GM12878 (cell line): ENCODE data around the gene LDB2. TPM values are rescaled to one million over a fixed set of nuclear protein-coding genes. Genes with fewer than 3 reads are reported as not detected.

Experiments
- ATAC-seq: fragments of 200-7000 bp; cut with Tn5 transposase; 3 replicates; pipeline ENCODE4 v1.9.1; 2020; ENCODE audit warnings: mild to moderate bottlenecking, moderate library complexity
- BruUV-seq: library from RNA; stranded (reverse); fragments of 400-500 nt; replicated peaks from 2 replicates; lab custom pipeline; 2021; lab: Mats Ljungman, UMichigan
- CTCF ChIA-PET: fragments of 300-600 bp; sonication (Branson Sonifier 250); formaldehyde crosslinking; extraction: SDS; loops from one replicate; lab custom pipeline; 2021; ENCODE audit warnings: inconsistent platforms; lab: Yijun Ruan, JAX
- POLR2A ChIA-PET: fragments of 350-600 bp; formaldehyde crosslinking; extraction: SDS; loops from one replicate; lab custom pipeline; 2021; ENCODE audit warnings: inconsistent platforms; lab: Charles Lee
- RAD21 ChIA-PET: fragments of 300-600 bp; sonication (Branson Sonifier 250); formaldehyde crosslinking; loops from one replicate; lab custom pipeline; 2023; ENCODE audit warnings: antibody characterized with exemption; ENCODE audit not compliant: unreplicated experiment; lab: Charles Lee
- SMC1A ChIA-PET: fragments of 300-600 bp; sonication (Branson Sonifier 250); formaldehyde crosslinking; loops from one replicate; lab custom pipeline; 2023; ENCODE audit not compliant: unreplicated experiment, uncharacterized antibody; lab: Charles Lee
- DNase-seq: peaks from one replicate; pipeline ENCODE4 v3.0.0-alpha.2; 2011; ENCODE audit warnings: low read depth, low spot score
- FAIRE-seq: peaks from 3 replicates; lab custom pipeline; 2011; peaks lifted over from hg19 to GRCh38; lab: Jason Lieb, UNC
- H2AFZ ChIP-seq: 2 replicates; pipeline ENCODE4 v1.6.0; 2011; ENCODE audit warnings: low read depth, low read length, control low read depth; ENCODE audit not compliant: control insufficient read depth
- H3K27ac ChIP-seq: 2 replicates; pipeline ENCODE4 v1.5.1; 2011; ENCODE audit warnings: control low read depth; ENCODE audit not compliant: control insufficient read depth, insufficient read depth
- H3K27me3 ChIP-seq, 2 experiments: replicated peaks in 1 of 2; 2 replicates each; pipeline versions ENCODE4 v1.6.0 to v1.6.1; 2011; ENCODE audit warnings: low read length in 1 of 2; ENCODE audit not compliant: control insufficient read depth in 2 of 2, insufficient read depth in 2 of 2
- H3K36me3 ChIP-seq, 2 experiments: 2 replicates each; pipeline ENCODE4 v1.5.1; 2011; ENCODE audit warnings: low read length in 1 of 2; ENCODE audit not compliant: control insufficient read depth in 2 of 2, insufficient read depth in 2 of 2
- H3K4me1 ChIP-seq: 2 replicates; pipeline ENCODE4 v1.6.1; 2011; ENCODE audit warnings: mild to moderate bottlenecking, low read length, moderate library complexity, mixed read lengths; ENCODE audit not compliant: control insufficient read depth, insufficient read depth
- H3K4me2 ChIP-seq: 2 replicates; pipeline ENCODE4 v1.6.0; 2011; ENCODE audit warnings: control low read depth; ENCODE audit not compliant: control insufficient read depth, insufficient read depth
- H3K4me3 ChIP-seq: fragments of 200-600 bp; sonication (generic); 2 replicates; pipeline ENCODE4 v1.5.1; 2016
- H3K79me2 ChIP-seq: 2 replicates; pipeline ENCODE4 v1.6.0; 2011; ENCODE audit warnings: low read length; ENCODE audit not compliant: control insufficient read depth, insufficient read depth
- H3K9ac ChIP-seq: 2 replicates; pipeline ENCODE4 v1.8.0; 2011; ENCODE audit warnings: low read length, control low read depth, mixed read lengths; ENCODE audit not compliant: control insufficient read depth, insufficient read depth
- H3K9me3 ChIP-seq: replicated peaks from 3 replicates; pipeline ENCODE4 v1.5.1; 2011; ENCODE audit warnings: mild to moderate bottlenecking, low read length; ENCODE audit not compliant: control insufficient read depth, insufficient read depth
- H4K20me1 ChIP-seq: 2 replicates; pipeline ENCODE4 v1.6.0; 2011; ENCODE audit not compliant: control insufficient read depth, insufficient read depth
- ATF3 ChIP-seq: IDR thresholded peaks from 2 replicates; pipeline ENCODE4 v1.6.1; 2011; ENCODE audit warnings: low read depth, mild to moderate bottlenecking, low read length, moderate library complexity, borderline replicate concordance; ENCODE audit errors: extremely low read depth
- BRCA1 ChIP-seq: IDR thresholded peaks from 2 replicates; pipeline ENCODE4 v1.6.1; 2011; ENCODE audit warnings: low read depth, low read length, improper control_type of control experiment
- CREB1 ChIP-seq: IDR thresholded peaks from 2 replicates; pipeline ENCODE4 v1.6.1; 2012; ENCODE audit warnings: low read depth, mild to moderate bottlenecking, inconsistent platforms
- HCFC1 ChIP-seq: fragments of 150-350 bp; IDR thresholded peaks from 2 replicates; pipeline ENCODE4 v1.6.1; 2014; ENCODE audit warnings: low read length
- NBN ChIP-seq: fragments of 450-650 bp; IDR thresholded peaks from 2 replicates; pipeline ENCODE4 v1.6.1; 2016
- POU2F2 ChIP-seq: IDR thresholded peaks from 3 replicates; pipeline ENCODE4 v1.6.1; 2011; ENCODE audit warnings: low read depth, mild to moderate bottlenecking, low read length, borderline replicate concordance
- RCOR1 ChIP-seq: conservative IDR thresholded peaks from 2 replicates; pipeline ENCODE4 v1.6.1; 2012; ENCODE audit warnings: low read depth, low read length, improper control_type of control experiment
- SMAD1 ChIP-seq: fragments of 450-650 bp; IDR thresholded peaks from 2 replicates; pipeline ENCODE4 v1.6.1; 2018; ENCODE audit warnings: mild to moderate bottlenecking, low read depth; ENCODE audit not compliant: partially characterized antibody
- TCF12 ChIP-seq: IDR thresholded peaks from 2 replicates; pipeline ENCODE4 v1.6.1; 2011; ENCODE audit warnings: low read depth, mild to moderate bottlenecking, low read length
- ZNF207 ChIP-seq: fragments of 450-650 bp; IDR thresholded peaks from 2 replicates; pipeline ENCODE4 v1.6.1; 2014; ENCODE audit warnings: antibody characterized with exemption, mild to moderate bottlenecking, borderline replicate concordance
- WGBS: methylation state at CpG from one replicate; pipeline ENCODE4 v1.1.6; 2016; ENCODE audit warnings: low lambda C conversion rate; ENCODE audit not compliant: insufficient replicate concordance, insufficient coverage; ENCODE audit errors: missing lambda C conversion rate; 5-methylcytosine and 5-hydroxymethylcytosine counted together
- in situ Hi-C: fragments of 300-500 bp; cut with MboI; formaldehyde crosslinking; loops from 9 replicates; pipeline ENCODE4 v1.14.3; 2018; ENCODE audit warnings: mixed read lengths
- intact Hi-C: fragments of 100-400 bp; cut with micrococcal nuclease; formaldehyde crosslinking; loops from one replicate; pipeline ENCODE4 v1.14.2; 2022; ENCODE audit not compliant: unreplicated experiment
- polyA plus RNA-seq, 11 experiments: library from polyadenylated mRNA; depleted of rRNA in 4 of 11; unstranded in 6 of 11; stranded (reverse) in 5 of 11; fragments of >200 nt; fragmentation: Nextera tagmentation in 4 of 11; fragmentation: Illumina TruSeq in 1 of 11; extraction: Ambion mirVana in 4 of 11; extraction: Trizol in 1 of 11; gene quantifications; 1 replicate in 1 of 11; 2 replicates in 10 of 11; pipeline versions ENCODE4 v1.2.1 to v1.2.3, GENCODE V29; 2011 to 2016; ENCODE audit warnings: inconsistent platforms in 2 of 11, missing spikeins in 2 of 11, low read depth in 1 of 11
- total RNA-seq, 4 experiments: library from RNA; depleted of rRNA in 3 of 4; stranded (reverse); fragments of >200 nt in 3 of 4; fragmentation: Illumina TruSeq in 1 of 4; extraction: Trizol in 1 of 4; gene quantifications; 2 replicates each; pipeline versions ENCODE4 v1.2.1 to v1.2.3, GENCODE V29; 2013 to 2021

The LDB2 gene
- total and polyA plus RNA-seq, 10 of the 15 experiments (the other 5 are each of a cell fraction or from before 2014, with no cell fraction given): 0.15 TPM; not detected in 9

DNA sequence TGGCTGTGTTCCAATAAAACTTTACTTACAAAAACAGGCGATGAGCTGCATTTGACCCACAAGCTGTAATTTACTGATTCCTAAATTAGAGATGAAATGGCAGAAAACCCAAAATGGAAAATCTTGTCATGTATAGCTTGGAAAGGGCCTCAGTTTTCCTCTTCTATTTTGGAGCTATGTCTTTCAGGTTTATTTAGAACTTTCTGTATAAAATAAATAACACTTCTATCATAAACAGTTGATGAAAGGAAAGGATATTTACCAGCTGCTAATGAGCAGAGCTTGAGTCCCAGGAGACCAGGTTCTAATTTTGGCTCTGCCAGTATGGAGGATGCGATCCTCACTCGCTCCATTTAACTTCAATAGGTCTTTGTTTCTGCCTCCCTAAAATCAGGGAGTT is 213.5 kb downstream of the LDB2 start:
- POLR2A ChIA-PET: no interaction called here
- Histone ChIP-seq H3K4me3 (no peak overlapping the region), H3K4me2 (no peak overlapping the region), H3K27ac (no peak overlapping the region), H3K4me1 (no peaks in the 10 kb centered on the region), H3K79me2 (no peaks in the 10 kb centered on the region), H3K36me3 (no peaks in the 10 kb centered on the region), H4K20me1 (no peaks in the 10 kb centered on the region), H3K9ac (no peak overlapping the region), H3K27me3 (no peaks in the 10 kb centered on the region), H2AFZ (no peak overlapping the region), H3K9me3 (no peaks in the 10 kb centered on the region)
- FAIRE-seq (no peak), DNase-seq (no peak), ATAC-seq (no peak)
- CTCF ChIA-PET: interaction anchor here (0.7 to 1.0 kb wide), 2 partner anchors 34 to 363 kb away, joined by 3 read pairs; no protein-coding TSS in a partner anchor
- 61% methylated on average over 3 of the region's 3 CpGs for WGBS
- in situ Hi-C loops (no loop called here), intact Hi-C loops (no loop called here)
- no peak for TF ChIP-seq NBN
- no peak for TF ChIP-seq BRCA1
- no peak for TF ChIP-seq ZNF207
- no peak for TF ChIP-seq SMAD1
- TF ChIP-seq HCFC1: no peak
- TF ChIP-seq RCOR1: no peak
- TF ChIP-seq TCF12: no peak
- no peak for TF ChIP-seq POU2F2
- TF ChIP-seq ATF3: no peak
- no peak for TF ChIP-seq CREB1
- RAD21 ChIA-PET: no interaction called here
- SMC1A ChIA-PET: interaction anchor here (0.9 kb wide), 1 partner anchor 508 kb away, joined by 4 read pairs; no protein-coding TSS in a partner anchor
- no TSS peak for BruUV-seq
